GM12873 (cell line): ENCODE measurements around the gene PCDH9.

Experiments used
- CTCF ChIP-seq: IDR thresholded peaks from 2 replicates; pipeline ENCODE4 v1.5.1; 2012; ENCODE audit warnings: low read depth, mild to moderate bottlenecking, moderate library complexity, low read length, control low read depth; ENCODE audit not compliant: insufficient read depth; ENCODE audit errors: missing control alignments

Gene PCDH9

GRCh38 chr13:66745307-66745706 is 484.8 kb downstream of the PCDH9 start:
- TF ChIP-seq CTCF, result no peak

- no peak for TF ChIP-seq CTCF
Observed at GRCh38 chr13:66723576-66723975, 506.6 kb downstream of the PCDH9 start.

GRCh38 chr13:66716538-66716937 is 513.6 kb downstream of the PCDH9 start:
- TF ChIP-seq CTCF, result no peak

GRCh38 chr13:66714795-66715194 is 515.3 kb downstream of the PCDH9 start:
- TF ChIP-seq CTCF, result no peak

- TF ChIP-seq CTCF, result no peak
Observed at GRCh38 chr13:66704110-66704509, 526.0 kb downstream of the PCDH9 start.

- TF ChIP-seq CTCF, result no peak
Observed at GRCh38 chr13:66703597-66703996, 526.5 kb downstream of the PCDH9 start.

- TF ChIP-seq CTCF, result no peak
Observed at GRCh38 chr13:66700117-66700601, 530.0 kb downstream of the PCDH9 start.
